HepG2 (cell line): ENCODE data around the gene CHMP1A. TPM values are rescaled to one million over a fixed set of nuclear protein-coding genes. Genes with fewer than 3 reads are reported as not detected.

Source experiments
- ATAC-seq: fragments of 200-7000 bp; cut with Tn5 transposase; 3 replicates; pipeline ENCODE4 v1.9.1; 2020; ENCODE audit warnings: mild to moderate bottlenecking, moderate library complexity
- BruUV-seq: library from RNA; stranded (reverse); fragments of 400-500 nt; replicated peaks from 2 replicates; lab custom pipeline; 2021; lab: Mats Ljungman, UMichigan
- CTCF ChIA-PET: fragments of 300-600 bp; formaldehyde crosslinking; extraction: SDS; loops from one replicate; lab custom pipeline; 2021; ENCODE audit warnings: low total read pairs, inconsistent platforms, low intra/inter-chr PET ratio; lab: Yijun Ruan, JAX
- POLR2A ChIA-PET: fragments of 350-600 bp; sonication (Branson Sonifier 250); formaldehyde crosslinking; loops from one replicate; lab custom pipeline; 2020; ENCODE audit warnings: antibody characterized with exemption, inconsistent platforms; lab: Yijun Ruan, JAX
- DNase-seq: peaks from one replicate; pipeline ENCODE4 v3.0.0-alpha.2; 2015; ENCODE audit warnings: low spot score
- FAIRE-seq: peaks from 3 replicates; lab custom pipeline; 2011; peaks lifted over from hg19 to GRCh38; lab: Jason Lieb, UNC
- H2AFZ ChIP-seq: one replicate; pipeline ENCODE4 v1.6.1; 2011; ENCODE audit warnings: low read length, inconsistent platforms
- H3K27ac ChIP-seq: fragments of 300-600 bp; 3 replicates; pipeline ENCODE4 v1.8.0; 2011; ENCODE audit warnings: mixed run types, mild to moderate bottlenecking, mixed read lengths, low read length, inconsistent platforms; ENCODE audit not compliant: insufficient read depth; ENCODE audit errors: extremely low read length
- H3K27me3 ChIP-seq, 2 experiments: fragments of 200-600 bp in 1 of 2; 2 replicates in 1 of 2; 3 replicates in 1 of 2; pipeline versions ENCODE4 v1.6.0 to v1.8.0; 2011; ENCODE audit warnings: low read length in 2 of 2, mild to moderate bottlenecking in 2 of 2, moderate library complexity in 2 of 2, inconsistent platforms in 1 of 2; ENCODE audit not compliant: insufficient read depth in 2 of 2, control insufficient read depth in 1 of 2
- H3K36me3 ChIP-seq, 2 experiments: fragments of 200-600 bp in 1 of 2; replicated peaks in 1 of 2; 2 replicates in 1 of 2; 3 replicates in 1 of 2; pipeline versions ENCODE4 v1.5.1 to v1.8.0; 2011; ENCODE audit warnings: low read length in 2 of 2, inconsistent platforms in 1 of 2; ENCODE audit not compliant: insufficient read depth in 2 of 2, control insufficient read depth in 1 of 2
- H3K4me1 ChIP-seq: 2 replicates; pipeline ENCODE4 v1.5.1; 2012; ENCODE audit warnings: low read length, inconsistent platforms; ENCODE audit not compliant: insufficient read depth
- H3K4me2 ChIP-seq: 2 replicates; pipeline ENCODE4 v1.6.0; 2011; ENCODE audit warnings: low read depth, low read length, inconsistent platforms
- H3K4me3 ChIP-seq, 3 experiments: fragments of 200-600 bp in 1 of 3; sonication (generic), shearing (Covaris generic) in 1 of 3; replicated peaks in 1 of 3; 2 replicates each; pipeline ENCODE4 v1.5.1; 2011 to 2016; ENCODE audit warnings: low read length in 3 of 3, inconsistent platforms in 2 of 3, low read depth in 2 of 3, mild to moderate bottlenecking in 2 of 3, control low read depth in 1 of 3, mixed read lengths in 1 of 3; ENCODE audit not compliant: insufficient read depth in 1 of 3
- H3K79me2 ChIP-seq: one replicate; pipeline ENCODE4 v1.6.1; 2011; ENCODE audit warnings: low read length, inconsistent platforms; ENCODE audit not compliant: insufficient read depth
- H3K9ac ChIP-seq: 2 replicates; pipeline ENCODE4 v1.6.0; 2011; ENCODE audit warnings: mild to moderate bottlenecking, low read depth, low read length, inconsistent platforms; ENCODE audit not compliant: insufficient read depth
- H3K9me3 ChIP-seq: 2 replicates; pipeline ENCODE4 v1.5.1; 2012; ENCODE audit warnings: mild to moderate bottlenecking, low read length
- H4K20me1 ChIP-seq: 2 replicates; pipeline ENCODE4 v1.6.0; 2011; ENCODE audit warnings: inconsistent platforms, mild to moderate bottlenecking, low read length, moderate library complexity; ENCODE audit not compliant: insufficient read depth
- CBX1 ChIP-seq: IDR thresholded peaks from one replicate; pipeline ENCODE4 v1.6.1; 2016; ENCODE audit warnings: antibody characterized with exemption, low read depth
- GTF2F1 ChIP-seq: fragments of 150-350 bp; IDR thresholded peaks from 2 replicates; pipeline ENCODE4 v1.6.1; 2014; ENCODE audit warnings: low read length
- HES4 ChIP-seq: sonication (generic); formaldehyde crosslinking; IDR thresholded peaks from 2 replicates; pipeline ENCODE4 v1.9.0; 2021; ENCODE audit warnings: mild to moderate bottlenecking, missing genetic modification reagents, borderline replicate concordance
- KDM6A ChIP-seq: IDR thresholded peaks from 2 replicates; pipeline ENCODE4 v1.6.1; 2016; ENCODE audit warnings: low read depth
- MED1 ChIP-seq: sonication (generic); formaldehyde crosslinking; IDR thresholded peaks from 2 replicates; pipeline ENCODE4 v1.4.0; 2020; ENCODE audit warnings: missing genetic modification reagents
- POLR2A ChIP-seq, 2 experiments: IDR thresholded peaks; 2 replicates each; pipeline ENCODE4 v1.6.1; 2011; ENCODE audit warnings: low read depth in 2 of 2, low read length in 2 of 2, mild to moderate bottlenecking in 1 of 2, moderate library complexity in 1 of 2; ENCODE audit not compliant: insufficient read depth in 1 of 2
- SALL1 ChIP-seq: sonication (generic); formaldehyde crosslinking; IDR thresholded peaks from 2 replicates; pipeline ENCODE4 v1.8.0; 2022; ENCODE audit warnings: mild to moderate bottlenecking, missing genetic modification reagents
- ZFP1 ChIP-seq: IDR thresholded peaks from 2 replicates; pipeline ENCODE4 v1.6.1; 2016
- ZFX ChIP-seq: sonication (generic); formaldehyde crosslinking; IDR thresholded peaks from 2 replicates; pipeline ENCODE4 v1.4.0; 2020; ENCODE audit warnings: mild to moderate bottlenecking, low read depth, missing genetic modification reagents, moderate library complexity
- ZNF230 ChIP-seq: sonication (generic); formaldehyde crosslinking; IDR thresholded peaks from 2 replicates; pipeline ENCODE4 v1.4.0; 2020; ENCODE audit warnings: mild to moderate bottlenecking, missing genetic modification reagents
- ZNF263 ChIP-seq: sonication (generic); formaldehyde crosslinking; IDR thresholded peaks from 2 replicates; pipeline ENCODE4 v1.4.0; 2020; ENCODE audit warnings: missing genetic modification reagents
- ZNF678 ChIP-seq: sonication (generic); formaldehyde crosslinking; IDR thresholded peaks from 2 replicates; pipeline ENCODE4 v1.4.0; 2020; ENCODE audit warnings: mild to moderate bottlenecking, missing genetic modification reagents
- WGBS: methylation state at CpG from one replicate; pipeline ENCODE4 v1.1.6; 2017; ENCODE audit warnings: low lambda C conversion rate; 5-methylcytosine and 5-hydroxymethylcytosine counted together
- in situ Hi-C: cut with HindIII; loops from 2 replicates; pipeline ENCODE4 v1.10.0; 2017; ENCODE audit warnings: low pct_unique_long_range_greater_than_20kb; ENCODE audit not compliant: extremely low pct_ligation_motif_present
- intact Hi-C: fragments of 100-400 bp; cut with micrococcal nuclease; formaldehyde crosslinking; loops from one replicate; pipeline ENCODE4 v1.10.0; 2022; ENCODE audit not compliant: unreplicated experiment
- polyA plus RNA-seq, 8 experiments: library from polyadenylated mRNA; depleted of rRNA in 3 of 8; stranded (reverse) in 7 of 8; unstranded in 1 of 8; fragments of >200 nt; fragmentation: Illumina TruSeq in 4 of 8; extraction: Trizol in 4 of 8; gene quantifications; 2 replicates each; pipeline versions ENCODE4 v1.2.1 to v1.2.3, GENCODE V29; 2011 to 2016; ENCODE audit warnings: low read depth in 4 of 8, missing spikeins in 1 of 8, mixed read lengths in 1 of 8; ENCODE audit not compliant: insufficient read depth in 1 of 8
- total RNA-seq, 5 experiments: library from RNA; depleted of rRNA; stranded (reverse); fragments of >200 nt; fragmentation: Illumina TruSeq; extraction: Trizol; gene quantifications; 2 replicates each; pipeline ENCODE4 v1.2.3, GENCODE V29; 2016; ENCODE audit warnings: low read depth in 1 of 5
- TF ChIP-seq, protein P1 (sequence below): IDR thresholded peaks from 2 replicates; pipeline ENCODE4 v1.6.1; 2016; ENCODE audit warnings: control low read depth
- TF ChIP-seq, protein P2 (sequence below): sonication (generic); formaldehyde crosslinking; IDR thresholded peaks from 2 replicates; pipeline ENCODE4 v1.8.1; 2023; ENCODE audit warnings: mild to moderate bottlenecking, moderate library complexity, missing genetic modification reagents
- TF ChIP-seq, protein P3 (sequence below): sonication (generic); formaldehyde crosslinking; IDR thresholded peaks from 2 replicates; pipeline ENCODE4 v1.4.0; 2020; ENCODE audit warnings: mild to moderate bottlenecking, missing genetic modification reagents

Gene CHMP1A
- total and polyA plus RNA-seq, 2 of the 13 experiments (the other 11 are each of a cell fraction or from before 2014, with no cell fraction given): 69.4 to 73.3 TPM

DNA sequence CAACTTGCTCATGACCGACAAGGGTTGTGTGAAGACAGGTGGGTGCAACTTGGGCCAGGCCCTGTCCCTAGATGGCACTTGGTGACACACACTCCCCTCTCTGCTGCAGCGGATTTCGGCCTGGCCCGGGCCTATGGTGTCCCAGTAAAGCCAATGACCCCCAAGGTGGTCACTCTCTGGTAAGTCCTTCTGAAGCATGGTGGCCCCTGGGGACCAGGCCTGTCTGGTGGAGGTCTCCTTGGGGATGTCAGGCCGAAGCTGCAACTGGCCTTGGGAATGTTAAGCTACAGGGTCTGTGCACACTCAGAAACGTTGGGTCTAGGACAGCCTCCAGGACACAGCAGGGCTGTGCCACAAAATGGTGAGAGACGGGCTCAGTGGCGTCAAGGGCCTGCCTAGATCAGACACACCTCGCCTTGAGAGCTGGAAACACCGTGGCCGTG lies 35.8 kb upstream of the CHMP1A start:
- ChIA-PET CTCF (no interaction called here), POLR2A (interaction anchor here (2.3 kb wide), 1 partner anchor 7 kb away, joined by 16 read pairs; the partner anchor contains the start of gene SPATA2L)
- TF ChIP-seq SALL1 (CRISPR knock-in tag) (0 out of 2 replicates have a peak, but pooled peaks have one; percentile 4), ZNF678 (CRISPR knock-in tag) (no peak), GTF2F1 (no peak), POLR2A (IDR thresholded peaks at IDR 0.05; ENCODE audit: insufficient read depth in 1 of 2, low read depth in 2 of 2, low read length in 2 of 2) (0 out of 4 replicates have a peak, but pooled peaks of 1 of the 2 experiments have one; percentile 1), HES4 (0 out of 2 replicates have a peak, but pooled peaks have one; percentile 14), ZFX (peak; percentile 35; the same call in 1 of the 2 replicates), ZNF263 (CRISPR knock-in tag) (no peak), MED1 (CRISPR knock-in tag) (0 out of 2 replicates have a peak, but pooled peaks have one; percentile 13), CBX1 (no peak), ZNF230 (CRISPR knock-in tag) (no peak), KDM6A (CRISPR knock-in tag) (no peak), ZFP1 (CRISPR knock-in tag) (no peak)
- TF ChIP-seq, protein P1, sequence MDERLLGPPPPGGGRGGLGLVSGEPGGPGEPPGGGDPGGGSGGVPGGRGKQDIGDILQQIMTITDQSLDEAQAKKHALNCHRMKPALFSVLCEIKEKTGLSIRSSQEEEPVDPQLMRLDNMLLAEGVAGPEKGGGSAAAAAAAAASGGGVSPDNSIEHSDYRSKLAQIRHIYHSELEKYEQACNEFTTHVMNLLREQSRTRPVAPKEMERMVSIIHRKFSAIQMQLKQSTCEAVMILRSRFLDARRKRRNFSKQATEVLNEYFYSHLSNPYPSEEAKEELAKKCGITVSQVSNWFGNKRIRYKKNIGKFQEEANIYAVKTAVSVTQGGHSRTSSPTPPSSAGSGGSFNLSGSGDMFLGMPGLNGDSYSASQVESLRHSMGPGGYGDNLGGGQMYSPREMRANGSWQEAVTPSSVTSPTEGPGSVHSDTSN: no peak
- TF ChIP-seq, protein P2, sequence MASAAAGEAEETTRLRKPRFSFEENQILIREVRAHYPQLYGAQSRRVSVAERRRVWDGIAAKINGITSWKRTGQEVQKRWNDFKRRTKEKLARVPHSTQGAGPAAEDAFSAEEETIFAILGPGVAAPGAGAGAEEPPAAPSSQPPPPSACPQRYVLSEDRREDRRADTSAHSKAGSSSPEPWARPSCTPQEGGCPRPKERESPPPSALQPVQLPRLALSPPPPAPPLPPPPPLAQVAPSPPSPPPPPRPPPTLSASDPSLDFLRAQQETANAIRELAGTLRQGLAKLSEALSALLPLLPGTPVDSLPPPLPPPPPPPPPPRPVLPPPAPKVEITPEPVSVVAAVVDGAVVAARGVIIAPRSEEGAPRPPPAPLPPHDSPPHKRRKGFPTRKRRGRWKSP (CRISPR knock-in tag): no peak
- TF ChIP-seq, protein P3, sequence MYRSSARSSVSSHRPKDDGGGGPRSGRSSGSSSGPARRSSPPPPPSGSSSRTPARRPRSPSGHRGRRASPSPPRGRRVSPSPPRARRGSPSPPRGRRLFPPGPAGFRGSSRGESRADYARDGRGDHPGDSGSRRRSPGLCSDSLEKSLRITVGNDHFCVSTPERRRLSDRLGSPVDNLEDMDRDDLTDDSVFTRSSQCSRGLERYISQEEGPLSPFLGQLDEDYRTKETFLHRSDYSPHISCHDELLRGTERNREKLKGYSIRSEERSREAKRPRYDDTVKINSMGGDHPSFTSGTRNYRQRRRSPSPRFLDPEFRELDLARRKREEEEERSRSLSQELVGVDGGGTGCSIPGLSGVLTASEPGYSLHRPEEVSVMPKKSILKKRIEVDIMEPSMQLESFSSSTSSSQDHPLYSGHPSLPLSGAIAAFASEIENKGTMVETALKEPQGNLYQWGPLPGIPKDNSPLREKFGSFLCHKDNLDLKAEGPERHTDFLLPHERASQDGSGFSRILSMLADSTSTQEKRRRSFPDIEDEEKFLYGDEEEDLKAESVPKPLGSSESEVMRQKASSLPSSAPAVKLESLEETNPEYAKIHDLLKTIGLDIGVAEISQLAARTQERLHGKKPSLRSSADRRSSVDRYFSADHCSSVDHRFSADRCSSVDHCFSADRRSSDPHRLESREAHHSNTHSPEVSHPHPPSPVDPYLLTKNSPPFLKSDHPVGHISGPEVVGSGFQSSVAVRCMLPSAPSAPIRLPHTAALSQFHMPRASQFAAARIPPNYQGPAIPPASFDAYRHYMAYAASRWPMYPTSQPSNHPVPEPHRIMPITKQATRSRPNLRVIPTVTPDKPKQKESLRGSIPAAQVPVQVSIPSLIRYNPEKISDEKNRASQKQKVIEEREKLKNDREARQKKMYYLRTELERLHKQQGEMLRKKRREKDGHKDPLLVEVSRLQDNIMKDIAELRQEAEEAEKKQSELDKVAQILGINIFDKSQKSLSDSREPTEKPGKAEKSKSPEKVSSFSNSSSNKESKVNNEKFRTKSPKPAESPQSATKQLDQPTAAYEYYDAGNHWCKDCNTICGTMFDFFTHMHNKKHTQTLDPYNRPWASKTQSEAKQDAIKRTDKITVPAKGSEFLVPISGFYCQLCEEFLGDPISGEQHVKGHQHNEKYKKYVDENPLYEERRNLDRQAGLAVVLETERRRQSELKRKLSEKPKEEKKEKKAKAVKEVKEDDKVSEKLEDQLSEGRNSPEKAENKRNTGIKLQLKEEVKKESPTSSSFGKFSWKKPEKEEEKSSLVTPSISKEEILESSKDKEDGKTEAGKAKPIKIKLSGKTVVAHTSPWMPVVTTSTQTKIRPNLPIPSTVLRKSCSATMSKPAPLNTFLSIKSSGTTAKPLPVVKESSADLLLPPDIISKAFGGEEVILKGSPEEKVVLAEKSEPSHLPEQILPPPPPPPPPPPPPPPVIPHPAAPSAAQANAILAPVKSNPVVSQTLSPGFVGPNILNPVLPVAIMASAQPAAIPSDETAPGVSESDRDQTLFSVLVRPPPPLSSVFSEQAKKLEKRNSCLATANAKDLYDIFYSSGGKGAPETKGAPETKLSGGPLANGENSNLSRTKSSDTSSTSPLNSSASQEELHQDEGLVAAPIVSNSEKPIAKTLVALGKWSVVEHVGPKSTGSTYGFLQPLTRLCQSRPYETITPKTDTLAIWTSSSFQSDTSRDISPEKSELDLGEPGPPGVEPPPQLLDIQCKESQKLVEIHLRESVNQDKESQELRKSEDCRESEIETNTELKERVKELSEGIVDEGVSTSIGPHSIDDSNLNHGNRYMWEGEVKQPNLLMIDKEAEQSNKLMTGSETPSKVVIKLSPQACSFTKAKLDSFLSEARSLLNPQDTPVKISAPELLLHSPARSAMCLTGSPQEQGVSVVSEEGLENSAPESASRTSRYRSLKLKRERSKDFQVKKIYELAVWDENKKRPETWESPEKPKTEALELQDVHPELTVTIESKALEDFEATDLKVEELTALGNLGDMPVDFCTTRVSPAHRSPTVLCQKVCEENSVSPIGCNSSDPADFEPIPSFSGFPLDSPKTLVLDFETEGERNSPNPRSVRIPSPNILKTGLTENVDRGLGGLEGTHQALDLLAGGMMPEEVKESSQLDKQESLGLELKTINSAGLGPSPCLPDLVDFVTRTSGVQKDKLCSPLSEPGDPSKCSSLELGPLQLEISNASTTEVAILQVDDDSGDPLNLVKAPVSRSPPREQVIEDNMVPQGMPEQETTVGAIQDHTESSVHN (CRISPR knock-in tag): 0 out of 2 replicates have a peak, but pooled peaks have one; percentile 23
- FAIRE-seq (no peak), DNase-seq (no peak), ATAC-seq (no peak)
- Histone ChIP-seq H3K4me1 (peaks cover 75% of the 10 kb centered on the region), H3K4me3 (no peak overlapping the region), H3K36me3 (peaks cover 5 to 8% of the 10 kb centered on the region in 2 experiments; a peak in 1 of 5 replicates), H4K20me1 (no peaks in the 10 kb centered on the region), H3K9me3 (no peaks in the 10 kb centered on the region), H3K9ac (no peak overlapping the region), H3K79me2 (no peaks in the 10 kb centered on the region), H2AFZ (no peak overlapping the region), H3K27me3 (no peaks in the 10 kb centered on the region), H3K4me2 (no peak overlapping the region), H3K27ac (no peak overlapping the region)
- intact Hi-C loops (no loop called here), in situ Hi-C loops (no loop called here)
- WGBS: 91% methylated on average over 9 of the region's 11 CpGs
- BruUV-seq: no TSS peak
